ENCODE data around the gene LCMT1. TPM values are rescaled to one million over a fixed set of nuclear protein-coding genes. Genes with fewer than 3 reads are reported as not detected.

Gene LCMT1
- total and polyA plus RNA-seq, 2 of the 13 experiments (the other 11 are each of a cell fraction or from before 2014, with no cell fraction given) = 41.2 to 48.7 TPM

DNA sequence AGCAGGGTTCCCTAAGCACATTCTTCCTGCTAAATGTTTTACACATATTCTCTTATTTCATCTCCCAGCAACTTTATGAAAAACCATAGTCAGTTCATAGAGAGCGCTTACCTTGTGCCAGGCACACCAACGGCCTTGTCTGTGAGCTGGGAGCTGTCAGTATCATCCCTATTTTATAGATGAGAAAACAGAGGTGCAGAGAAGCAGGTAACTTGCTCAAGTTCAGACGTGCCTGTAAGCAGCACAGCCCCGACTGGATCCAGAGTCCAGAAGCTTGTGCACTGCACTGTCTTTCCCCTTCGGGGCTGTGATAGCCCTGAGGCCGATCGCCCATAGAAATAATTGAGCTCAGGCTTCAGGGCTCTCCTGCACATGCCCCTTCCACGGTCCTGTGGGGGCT is 111.4 kb downstream of the LCMT1 start (continued):
- TF ChIP-seq, protein P1, sequence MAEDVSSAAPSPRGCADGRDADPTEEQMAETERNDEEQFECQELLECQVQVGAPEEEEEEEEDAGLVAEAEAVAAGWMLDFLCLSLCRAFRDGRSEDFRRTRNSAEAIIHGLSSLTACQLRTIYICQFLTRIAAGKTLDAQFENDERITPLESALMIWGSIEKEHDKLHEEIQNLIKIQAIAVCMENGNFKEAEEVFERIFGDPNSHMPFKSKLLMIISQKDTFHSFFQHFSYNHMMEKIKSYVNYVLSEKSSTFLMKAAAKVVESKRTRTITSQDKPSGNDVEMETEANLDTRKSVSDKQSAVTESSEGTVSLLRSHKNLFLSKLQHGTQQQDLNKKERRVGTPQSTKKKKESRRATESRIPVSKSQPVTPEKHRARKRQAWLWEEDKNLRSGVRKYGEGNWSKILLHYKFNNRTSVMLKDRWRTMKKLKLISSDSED (CRISPR knock-in tag; IDR thresholded peaks at IDR 0.05) = no peak
- TF ChIP-seq SCMH1 (CRISPR knock-in tag; IDR thresholded peaks at IDR 0.05; ENCODE audit: borderline replicate concordance) (no peak), MIER3 (CRISPR knock-in tag; IDR thresholded peaks at IDR 0.05; ENCODE audit: borderline replicate concordance) (no peak), MXI1 (IDR thresholded peaks at IDR 0.05; ENCODE audit: borderline replicate concordance, low read depth, low read length) (no peak), FOXK1 (CRISPR knock-in tag; IDR thresholded peaks at IDR 0.05; ENCODE audit: borderline replicate concordance, low read depth) (0 out of 2 replicates have a peak, but pooled peaks have one; percentile 24), ERF (CRISPR knock-in tag; IDR thresholded peaks at IDR 0.05) (no peak), KLF16 (CRISPR knock-in tag; IDR thresholded peaks at IDR 0.05) (no peak), KDM5B (CRISPR knock-in tag; IDR thresholded peaks at IDR 0.05; ENCODE audit: borderline replicate concordance) (0 out of 2 replicates have a peak, but pooled peaks have one; percentile 23), ZNF333 (CRISPR knock-in tag; IDR thresholded peaks at IDR 0.05; ENCODE audit: borderline replicate concordance) (no peak), MYNN (CRISPR knock-in tag; IDR thresholded peaks at IDR 0.05; ENCODE audit: low read depth) (0 out of 2 replicates have a peak, but pooled peaks have one; percentile 46), ZNF564 (CRISPR knock-in tag; IDR thresholded peaks at IDR 0.05) (no peak), ZNF510 (CRISPR knock-in tag; IDR thresholded peaks at IDR 0.05; ENCODE audit: low read depth) (no peak), RFX3 (CRISPR knock-in tag; IDR thresholded peaks at IDR 0.05) (no peak), MAFK (conservative IDR thresholded peaks at IDR 0.05 in 1 of 2, IDR thresholded peaks at IDR 0.05 in 1 of 2; ENCODE audit: low read length in 2 of 2) (no peak)
- TF ChIP-seq, protein P2, sequence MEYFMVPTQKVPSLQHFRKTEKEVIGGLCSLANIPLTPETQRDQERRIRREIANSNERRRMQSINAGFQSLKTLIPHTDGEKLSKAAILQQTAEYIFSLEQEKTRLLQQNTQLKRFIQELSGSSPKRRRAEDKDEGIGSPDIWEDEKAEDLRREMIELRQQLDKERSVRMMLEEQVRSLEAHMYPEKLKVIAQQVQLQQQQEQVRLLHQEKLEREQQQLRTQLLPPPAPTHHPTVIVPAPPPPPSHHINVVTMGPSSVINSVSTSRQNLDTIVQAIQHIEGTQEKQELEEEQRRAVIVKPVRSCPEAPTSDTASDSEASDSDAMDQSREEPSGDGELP (IDR thresholded peaks at IDR 0.05; ENCODE audit: borderline replicate concordance, low read depth) = no peak
- TF ChIP-seq, protein P3, sequence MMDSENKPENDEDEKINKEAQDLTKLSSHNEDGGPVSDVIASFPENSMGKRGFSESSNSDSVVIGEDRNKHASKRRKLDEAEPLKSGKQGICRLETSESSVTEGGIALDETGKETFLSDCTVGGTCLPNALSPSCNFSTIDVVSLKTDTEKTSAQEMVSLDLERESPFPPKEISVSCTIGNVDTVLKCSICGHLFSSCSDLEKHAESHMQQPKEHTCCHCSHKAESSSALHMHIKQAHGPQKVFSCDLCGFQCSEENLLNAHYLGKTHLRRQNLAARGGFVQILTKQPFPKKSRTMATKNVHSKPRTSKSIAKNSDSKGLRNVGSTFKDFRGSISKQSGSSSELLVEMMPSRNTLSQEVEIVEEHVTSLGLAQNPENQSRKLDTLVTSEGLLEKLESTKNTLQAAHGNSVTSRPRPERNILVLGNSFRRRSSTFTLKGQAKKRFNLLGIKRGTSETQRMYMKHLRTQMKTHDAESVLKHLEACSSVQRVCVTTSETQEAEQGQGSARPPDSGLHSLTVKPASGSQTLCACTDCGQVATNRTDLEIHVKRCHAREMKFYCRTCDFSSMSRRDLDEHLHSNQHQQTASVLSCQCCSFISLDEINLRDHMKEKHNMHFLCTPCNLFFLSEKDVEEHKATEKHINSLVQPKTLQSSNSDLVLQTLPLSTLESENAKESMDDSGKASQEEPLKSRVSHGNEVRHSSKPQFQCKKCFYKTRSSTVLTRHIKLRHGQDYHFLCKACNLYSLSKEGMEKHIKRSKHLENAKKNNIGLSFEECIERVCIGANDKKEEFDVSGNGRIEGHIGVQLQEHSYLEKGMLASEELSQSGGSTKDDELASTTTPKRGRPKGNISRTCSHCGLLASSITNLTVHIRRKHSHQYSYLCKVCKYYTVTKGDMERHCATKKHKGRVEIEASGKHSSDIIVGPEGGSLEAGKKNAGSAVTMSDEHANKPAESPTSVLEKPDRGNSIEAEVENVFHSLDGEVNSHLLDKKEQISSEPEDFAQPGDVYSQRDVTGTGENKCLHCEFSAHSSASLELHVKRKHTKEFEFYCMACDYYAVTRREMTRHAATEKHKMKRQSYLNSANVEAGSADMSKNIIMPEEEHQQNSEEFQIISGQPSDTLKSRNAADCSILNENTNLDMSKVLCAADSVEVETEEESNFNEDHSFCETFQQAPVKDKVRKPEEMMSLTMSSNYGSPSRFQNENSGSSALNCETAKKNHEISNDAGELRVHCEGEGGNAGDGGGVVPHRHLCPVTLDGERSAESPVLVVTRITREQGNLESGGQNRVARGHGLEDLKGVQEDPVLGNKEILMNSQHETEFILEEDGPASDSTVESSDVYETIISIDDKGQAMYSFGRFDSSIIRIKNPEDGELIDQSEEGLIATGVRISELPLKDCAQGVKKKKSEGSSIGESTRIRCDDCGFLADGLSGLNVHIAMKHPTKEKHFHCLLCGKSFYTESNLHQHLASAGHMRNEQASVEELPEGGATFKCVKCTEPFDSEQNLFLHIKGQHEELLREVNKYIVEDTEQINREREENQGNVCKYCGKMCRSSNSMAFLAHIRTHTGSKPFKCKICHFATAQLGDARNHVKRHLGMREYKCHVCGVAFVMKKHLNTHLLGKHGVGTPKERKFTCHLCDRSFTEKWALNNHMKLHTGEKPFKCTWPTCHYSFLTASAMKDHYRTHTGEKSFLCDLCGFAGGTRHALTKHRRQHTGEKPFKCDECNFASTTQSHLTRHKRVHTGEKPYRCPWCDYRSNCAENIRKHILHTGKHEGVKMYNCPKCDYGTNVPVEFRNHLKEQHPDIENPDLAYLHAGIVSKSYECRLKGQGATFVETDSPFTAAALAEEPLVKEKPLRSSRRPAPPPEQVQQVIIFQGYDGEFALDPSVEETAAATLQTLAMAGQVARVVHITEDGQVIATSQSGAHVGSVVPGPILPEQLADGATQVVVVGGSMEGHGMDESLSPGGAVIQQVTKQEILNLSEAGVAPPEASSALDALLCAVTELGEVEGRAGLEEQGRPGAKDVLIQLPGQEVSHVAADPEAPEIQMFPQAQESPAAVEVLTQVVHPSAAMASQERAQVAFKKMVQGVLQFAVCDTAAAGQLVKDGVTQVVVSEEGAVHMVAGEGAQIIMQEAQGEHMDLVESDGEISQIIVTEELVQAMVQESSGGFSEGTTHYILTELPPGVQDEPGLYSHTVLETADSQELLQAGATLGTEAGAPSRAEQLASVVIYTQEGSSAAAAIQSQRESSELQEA (CRISPR knock-in tag; IDR thresholded peaks at IDR 0.05; ENCODE audit: not compliant biosample characterization) = peak; percentile 19
- TF ChIP-seq, protein P4, sequence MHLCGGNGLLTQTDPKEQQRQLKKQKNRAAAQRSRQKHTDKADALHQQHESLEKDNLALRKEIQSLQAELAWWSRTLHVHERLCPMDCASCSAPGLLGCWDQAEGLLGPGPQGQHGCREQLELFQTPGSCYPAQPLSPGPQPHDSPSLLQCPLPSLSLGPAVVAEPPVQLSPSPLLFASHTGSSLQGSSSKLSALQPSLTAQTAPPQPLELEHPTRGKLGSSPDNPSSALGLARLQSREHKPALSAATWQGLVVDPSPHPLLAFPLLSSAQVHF (CRISPR knock-in tag; IDR thresholded peaks at IDR 0.05) = no peak
